Psoas muscle (tissue), 8 donors: ENCODE data around the gene MLLT10. TPM values are rescaled to one million over a fixed set of nuclear protein-coding genes. Genes with fewer than 3 reads are reported as not detected.

ENCODE experiments used
- ATAC-seq, 4 donors: fragments of 200-7000 bp; cut with Tn5 transposase; one replicate each; pipeline ENCODE4 v1.9.1; 2020; ENCODE audit warnings: moderate library complexity in 3 of 4, mild to moderate bottlenecking in 2 of 4
- DNase-seq, 2 donors: peaks; one replicate each; pipeline ENCODE4 v3.0.0-alpha.2; 2020
- H3K27ac ChIP-seq: fragments of 200-600 bp; one replicate; pipeline ENCODE4 v1.8.0; 2022
- H3K27me3 ChIP-seq, 3 donors: fragments of 200-600 bp in 1 of 3; one replicate each; pipeline versions ENCODE4 v1.6.1 to v1.8.0; 2013 to 2022; ENCODE audit warnings: low read length in 2 of 3, mild to moderate bottlenecking in 2 of 3, moderate library complexity in 1 of 3; ENCODE audit not compliant: insufficient read depth in 3 of 3
- H3K36me3 ChIP-seq, 2 donors: fragments of 200-600 bp in 1 of 2; one replicate each; pipeline versions ENCODE4 v1.6.1 to v1.8.0; 2013 to 2022; ENCODE audit warnings: low read depth in 1 of 2, mild to moderate bottlenecking in 1 of 2, moderate library complexity in 1 of 2; ENCODE audit not compliant: insufficient read depth in 1 of 2
- H3K4me1 ChIP-seq: fragments of 200-600 bp; one replicate; pipeline ENCODE4 v1.8.0; 2022
- H3K4me3 ChIP-seq: fragments of 200-600 bp; one replicate; pipeline ENCODE4 v1.8.0; 2022; ENCODE audit warnings: mild to moderate bottlenecking
- H3K9me3 ChIP-seq: fragments of 200-600 bp; one replicate; pipeline ENCODE4 v1.8.0; 2022
- CTCF ChIP-seq: fragments of 200-600 bp; IDR thresholded peaks from one replicate; pipeline ENCODE4 v1.8.0; 2022; ENCODE audit warnings: antibody characterized with exemption
- WGBS, 3 donors: extraction: QIAGEN DNeasy Blood & Tissue Kit; methylation state at CpG; one replicate each; pipeline versions ENCODE4 v1.1.6 to v1.1.7; 2013; 5-methylcytosine and 5-hydroxymethylcytosine counted together
- intact Hi-C, 2 donors: fragments of 100-400 bp; cut with DNase I; formaldehyde crosslinking; loops; one replicate each; pipeline versions ENCODE4 v1.11.0 to v1.14.2; 2022
- polyA plus RNA-seq, 3 donors: library from polyadenylated mRNA; stranded (reverse); fragments of 200-250 nt; gene quantifications; one replicate each; pipeline ENCODE4 v1.2.3, GENCODE V29; 2013
- total RNA-seq, 4 donors: library from RNA; stranded (reverse); fragmentation: NEBNext Ultra II Directional in 2 of 4; extraction: Animal tissue kit (Norgen Biotek cat#: 25700) in 2 of 4; gene quantifications; one replicate each; pipeline versions ENCODE4 v1.2.1 to v1.2.4, GENCODE V29; 2021 to 2023
- donor health status: healthy with polysubstance abuse.
- donor health status: DM: no; HTN: no; CAD: no; lungs with moderate emphysema.
- donor health status: Bipolar disorder and iron deficiency.
- donor health status: healthy.
- donor health status: DM: yes; HTN: yes; CAD: no.
- donor health status: DM: no; HTN: no; CAD: no.
- donor health status: DM: no; HTN: no; CAD: no.
- donor health status: DM: yes; HTN: yes; CAD: no.

Gene MLLT10
- total and polyA plus RNA-seq, 7 donors, result 9.6 to 21.1 (median 13.3) TPM

DNA sequence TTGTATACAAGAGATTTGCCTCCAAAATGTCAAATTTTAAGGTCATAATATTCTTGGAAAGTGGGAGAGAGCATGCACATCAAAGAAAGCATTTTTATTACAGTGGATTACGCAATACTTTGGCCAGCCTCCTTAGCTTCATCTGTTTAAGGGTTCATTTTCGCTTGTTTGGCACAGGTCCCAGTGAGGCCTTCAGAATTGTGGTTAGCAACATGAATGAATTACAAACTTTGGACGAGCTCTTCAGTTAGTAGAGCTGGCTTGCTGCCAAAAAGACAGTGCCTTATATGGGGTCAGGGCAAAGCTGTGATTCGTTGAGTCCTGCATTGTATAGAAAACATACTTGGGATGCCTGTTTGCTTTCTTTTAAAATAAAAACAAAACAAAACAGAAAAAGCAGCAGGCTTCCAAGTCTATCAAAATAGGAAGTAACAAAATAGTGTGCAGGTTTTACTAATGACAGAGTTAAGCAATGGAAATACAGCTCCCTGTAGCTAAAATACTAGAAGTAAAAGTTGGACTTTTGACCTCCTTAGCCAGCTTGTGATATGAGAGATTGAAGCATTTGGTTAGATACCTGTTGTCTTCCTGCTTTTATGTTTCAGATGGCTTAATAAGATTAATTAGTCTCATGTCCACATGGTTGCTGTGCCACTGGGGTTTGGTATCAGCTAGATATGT, 190.8 kb downstream of the MLLT10 start:
- H3K9me3 ChIP-seq, result no peaks in the 10 kb centered on the region
- peaks cover 0 to 8% of the 10 kb centered on the region in 2 donors for H3K36me3 ChIP-seq
- peak; percentile 80 to 82 for DNase-seq
- TF ChIP-seq CTCF, result no peak
- H3K27ac ChIP-seq, result no peak overlapping the region
- H3K4me3 ChIP-seq, result no peak overlapping the region
- ATAC-seq, result peak; percentile 71 to 78 (median 74)
- H3K4me1 ChIP-seq, result peaks cover 12% of the 10 kb centered on the region
- H3K27me3 ChIP-seq, result no peaks in the 10 kb centered on the region
- WGBS, 3 donors, result 2 to 7% (median 3%) methylated on average over 4 of the region's 4 CpGs
- intact Hi-C loops, result no loop called here

- H3K4me1 ChIP-seq, result peaks cover 6% of the 10 kb centered on the region
- H3K9me3 ChIP-seq, result no peaks in the 10 kb centered on the region
- no peaks in the 10 kb centered on the region for H3K27me3 ChIP-seq
- DNase-seq (no peak), ATAC-seq (no peak)
- intact Hi-C loops, result no loop called here
- H3K4me3 ChIP-seq, result no peak overlapping the region
- 74 to 84% (median 81%) methylated on average over 3 of the region's 3 CpGs for WGBS, 3 donors
- TF ChIP-seq CTCF, result no peak
- peaks cover 0 to 20% of the 10 kb centered on the region in 2 donors for H3K36me3 ChIP-seq
- no peak overlapping the region for H3K27ac ChIP-seq
Observed at GRCh38 chr10:21726601-21727225, 192.7 kb downstream of the MLLT10 start.

- H3K36me3 ChIP-seq, result peaks cover 0 to 20% of the 10 kb centered on the region in 2 donors
- 66 to 71% (median 68%) methylated on average over 13 of the region's 13 CpGs for WGBS, 3 donors
- ATAC-seq (no peak), DNase-seq (no peak)
- no peaks in the 10 kb centered on the region for H3K9me3 ChIP-seq
- no peak overlapping the region for H3K27ac ChIP-seq
- H3K4me1 ChIP-seq, result peaks cover 6% of the 10 kb centered on the region
- H3K27me3 ChIP-seq, result no peaks in the 10 kb centered on the region
- H3K4me3 ChIP-seq, result no peak overlapping the region
- intact Hi-C loops, result no loop called here
- TF ChIP-seq CTCF, result no peak
Observed at GRCh38 chr10:21727452-21728168, 193.6 kb downstream of the MLLT10 start.

GRCh38 chr10:21728618-21729017, 194.6 kb downstream of the MLLT10 start:
- Histone ChIP-seq H3K27me3 (no peaks in the 10 kb centered on the region), H3K4me1 (peaks cover 6% of the 10 kb centered on the region), H3K9me3 (no peaks in the 10 kb centered on the region), H3K36me3 (peaks cover 0 to 24% of the 10 kb centered on the region in 2 donors), H3K4me3 (no peak overlapping the region), H3K27ac (no peak overlapping the region)
- intact Hi-C loops, result no loop called here
- ATAC-seq (no peak), DNase-seq (no peak)
- no peak for TF ChIP-seq CTCF
- WGBS, 3 donors, result 84 to 96% (median 94%) methylated on average over 3 of the region's 3 CpGs
